GM18511 (cell line): ENCODE results near the gene DCUN1D4.

Source experiments
- ATAC-seq: cut with Tn5 transposase; IDR thresholded peaks from one replicate; pipeline ENCODE4 v1.9.1; 2021; ENCODE audit warnings: mild to moderate bottlenecking, moderate library complexity; ENCODE audit not compliant: unreplicated experiment

The DCUN1D4 gene

GRCh38 chr4:51853027-51853682, 10.2 kb downstream of the DCUN1D4 start:
- ATAC-seq: no peak

GRCh38 chr4:51855270-51855669, 12.3 kb downstream of the DCUN1D4 start:
- no peak for ATAC-seq

DNA sequence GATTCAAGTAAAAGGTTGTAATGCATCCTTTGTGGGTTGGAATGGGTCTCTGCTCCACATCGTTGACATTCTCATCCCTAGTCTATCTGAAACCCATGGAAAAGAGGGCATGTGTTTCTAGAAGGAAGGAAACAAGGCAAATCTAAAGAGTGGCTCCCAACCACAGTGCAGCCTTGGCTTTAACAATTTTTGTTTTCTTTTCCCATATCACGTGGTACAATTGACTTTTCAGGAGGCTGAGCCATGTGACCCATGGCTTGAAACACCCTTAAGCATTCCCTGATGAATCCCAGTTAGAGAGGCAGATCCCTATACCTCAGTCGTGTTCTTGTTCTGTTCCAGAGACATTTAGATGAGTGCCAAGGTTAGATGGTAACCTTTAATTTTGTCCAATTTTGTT, 12.8 kb downstream of the DCUN1D4 start:
- ATAC-seq: no peak

DNA sequence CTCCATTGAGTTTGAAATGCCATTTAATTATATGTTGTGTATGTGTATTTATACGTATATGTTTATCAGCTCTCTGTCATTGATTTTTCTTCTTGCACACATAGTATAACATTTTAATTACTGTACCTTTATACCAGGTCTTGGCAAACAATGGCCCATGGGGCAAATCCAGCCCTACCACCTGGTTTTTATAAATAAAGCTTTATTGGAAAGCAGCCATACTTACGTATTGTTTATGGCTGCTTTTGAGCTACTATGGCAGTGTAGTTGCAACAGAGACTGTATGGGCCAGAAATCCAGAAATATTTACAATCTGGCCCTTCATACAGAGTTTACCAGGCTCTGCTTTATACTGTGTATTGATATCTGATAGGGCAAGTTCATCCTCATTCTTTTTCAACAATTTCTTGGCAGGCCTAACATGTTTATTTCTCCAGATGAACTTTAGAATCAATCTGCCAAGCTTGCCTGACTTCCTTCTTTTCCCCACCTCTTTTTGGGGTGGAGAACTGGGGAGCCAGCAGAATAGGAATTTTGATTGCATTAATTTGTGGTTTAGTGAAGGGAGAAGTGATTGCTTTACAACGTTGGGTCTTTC, 15.8 kb downstream of the DCUN1D4 start:
- ATAC-seq: no peak

DNA sequence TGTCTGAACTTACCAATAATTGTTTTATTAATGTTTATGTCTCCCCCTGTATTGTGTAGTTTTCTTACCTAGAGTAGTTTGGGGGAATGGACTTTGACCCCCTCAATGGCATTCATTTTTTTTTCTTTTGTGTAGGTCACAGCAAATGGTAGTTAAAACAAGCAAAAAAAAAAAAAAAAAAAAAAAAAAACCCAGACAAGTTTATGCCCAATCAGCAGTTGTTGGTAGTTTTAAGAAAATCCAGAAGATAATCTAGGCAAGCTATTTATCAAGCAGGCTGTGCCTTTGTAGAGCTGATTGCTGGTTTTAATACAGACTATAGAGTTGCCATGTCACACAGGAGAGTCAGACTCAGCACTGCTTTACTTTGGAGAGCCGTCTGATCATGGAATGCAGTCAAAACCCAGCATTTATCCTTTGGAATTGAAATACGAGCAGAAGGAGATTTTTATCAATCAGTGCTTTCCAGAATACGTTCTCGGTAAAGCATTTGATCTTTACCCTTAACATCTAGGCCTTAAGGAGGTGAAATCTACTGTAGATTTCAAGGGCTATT, 16.6 kb downstream of the DCUN1D4 start:
- no peak for ATAC-seq

- no peak for ATAC-seq
Measured at GRCh38 chr4:51862199-51862598, 19.2 kb downstream of the DCUN1D4 start.

GRCh38 chr4:51862781-51863180, 19.8 kb downstream of the DCUN1D4 start:
- no peak for ATAC-seq

GRCh38 chr4:51865717-51866116, 22.8 kb downstream of the DCUN1D4 start:
- no peak for ATAC-seq

DNA sequence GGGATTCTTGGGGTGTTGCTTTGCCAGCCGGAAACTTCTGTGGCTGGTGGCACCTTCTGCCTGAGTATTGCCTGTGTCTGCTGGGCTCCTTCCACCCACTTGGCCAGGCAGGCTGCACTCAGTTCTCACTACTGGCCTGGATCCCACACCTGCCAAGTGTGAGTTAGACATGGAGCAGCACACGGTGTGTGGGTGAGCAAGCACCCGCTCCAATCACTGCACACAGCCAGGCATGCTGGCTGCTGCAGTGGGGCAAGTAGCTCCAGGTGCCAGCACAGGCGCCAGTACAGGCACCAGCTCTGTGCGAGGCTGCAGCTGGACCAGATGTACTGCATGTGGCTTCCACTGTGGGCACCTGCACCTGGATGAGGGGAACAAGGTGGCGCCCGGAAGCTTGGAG, 23.9 kb downstream of the DCUN1D4 start:
- no peak for ATAC-seq

GRCh38 chr4:51867689-51868448, 24.9 kb downstream of the DCUN1D4 start:
- ATAC-seq: no peak

DNA sequence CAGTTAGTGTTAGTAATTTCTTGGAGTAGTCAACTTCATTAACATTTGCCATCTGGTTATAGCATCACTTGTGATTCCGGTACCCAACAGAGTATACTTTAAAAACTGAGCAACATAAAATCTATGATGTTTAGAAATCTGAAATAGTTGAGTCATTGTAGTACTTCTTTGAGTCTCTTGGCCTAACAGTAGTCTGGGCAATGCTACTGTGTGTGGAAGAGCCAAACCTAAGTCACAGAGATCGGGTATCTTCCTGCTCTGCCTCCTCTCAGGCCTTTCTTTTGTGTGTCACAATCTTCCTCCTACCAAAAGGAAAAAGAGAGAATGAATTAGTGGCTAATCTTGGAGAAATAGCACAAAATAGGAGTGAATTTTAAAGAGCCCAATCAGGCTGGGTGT, 25.5 kb downstream of the DCUN1D4 start:
- no peak for ATAC-seq

- ATAC-seq: no peak
Measured at GRCh38 chr4:51870441-51871188, 27.7 kb downstream of the DCUN1D4 start.

DNA sequence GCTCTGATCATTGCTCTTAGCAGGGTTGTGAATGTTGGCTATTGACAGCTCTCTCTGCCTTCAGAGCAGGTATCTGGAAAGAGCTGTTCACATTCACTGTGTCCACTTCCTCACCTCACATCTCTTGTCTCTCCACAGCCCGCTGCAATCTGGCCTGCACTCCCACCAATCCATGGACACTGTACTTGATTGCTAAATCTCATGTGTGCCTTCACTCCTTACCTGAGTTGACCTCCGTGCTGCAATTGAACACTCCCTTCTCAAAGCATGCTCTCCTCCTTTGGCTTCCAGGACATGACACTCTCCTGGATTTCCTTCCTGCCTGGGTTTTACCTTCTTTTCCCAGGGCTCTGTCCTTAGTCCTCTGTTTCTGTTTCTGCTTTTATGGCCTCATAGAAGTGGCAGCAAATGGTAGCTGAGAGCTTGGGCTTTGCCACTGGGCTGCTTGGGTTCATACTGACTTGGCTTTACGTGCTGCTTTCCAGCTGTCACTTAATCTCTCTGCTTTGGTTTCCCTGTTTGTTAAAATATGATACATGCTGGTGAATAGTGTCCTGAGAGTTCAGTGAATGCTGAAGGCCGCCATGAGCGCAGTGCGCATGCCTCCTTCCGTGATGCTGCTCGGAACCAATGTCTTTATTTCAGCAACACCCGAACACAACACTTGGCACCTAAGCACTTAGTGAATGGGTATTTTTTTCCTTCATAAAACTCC, 29.5 kb downstream of the DCUN1D4 start:
- ATAC-seq: no peak

- no peak for ATAC-seq
Measured at GRCh38 chr4:51874551-51874950, 31.6 kb downstream of the DCUN1D4 start.

DNA sequence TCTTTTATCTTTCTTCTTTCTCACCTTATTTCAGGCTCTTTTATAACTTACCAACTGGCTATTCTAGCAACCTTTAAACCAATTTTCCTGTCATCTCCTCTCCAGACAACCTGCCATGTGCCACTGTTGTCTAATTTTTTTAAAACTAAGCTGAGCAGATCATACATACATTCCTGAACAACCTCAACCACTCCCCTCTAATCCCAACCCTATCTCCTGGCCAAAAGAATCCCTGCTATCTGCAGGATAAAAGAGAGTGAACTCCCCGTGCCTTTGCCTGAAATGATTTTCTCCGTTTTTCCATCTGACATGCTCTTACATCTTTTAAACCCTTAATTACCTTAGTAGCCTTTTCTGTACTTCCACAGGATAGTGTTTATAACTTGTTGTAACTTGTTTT, 35.5 kb downstream of the DCUN1D4 start:
- ATAC-seq: no peak

- no peak for ATAC-seq
Measured at GRCh38 chr4:51880016-51880915, 37.3 kb downstream of the DCUN1D4 start.

DNA sequence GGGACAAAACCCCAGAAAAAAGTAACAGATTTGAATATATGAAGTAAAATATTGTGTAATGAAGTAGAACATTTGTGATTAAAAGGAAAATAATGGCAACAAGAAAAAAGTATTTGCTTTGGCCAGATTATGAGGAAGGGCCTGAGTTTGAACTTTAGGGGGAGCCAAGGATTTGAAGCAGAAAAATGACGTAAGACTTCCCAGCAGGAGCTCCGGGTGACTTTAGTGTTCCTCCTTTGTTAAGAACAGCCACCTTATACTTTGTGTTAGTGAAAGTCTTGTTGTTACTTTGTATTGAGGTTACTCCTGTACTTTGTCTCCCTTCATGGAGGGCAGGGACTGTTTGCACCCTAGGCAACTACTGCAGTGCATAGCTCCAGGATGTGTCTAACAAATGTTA, 41.1 kb downstream of the DCUN1D4 start:
- no peak for ATAC-seq

DNA sequence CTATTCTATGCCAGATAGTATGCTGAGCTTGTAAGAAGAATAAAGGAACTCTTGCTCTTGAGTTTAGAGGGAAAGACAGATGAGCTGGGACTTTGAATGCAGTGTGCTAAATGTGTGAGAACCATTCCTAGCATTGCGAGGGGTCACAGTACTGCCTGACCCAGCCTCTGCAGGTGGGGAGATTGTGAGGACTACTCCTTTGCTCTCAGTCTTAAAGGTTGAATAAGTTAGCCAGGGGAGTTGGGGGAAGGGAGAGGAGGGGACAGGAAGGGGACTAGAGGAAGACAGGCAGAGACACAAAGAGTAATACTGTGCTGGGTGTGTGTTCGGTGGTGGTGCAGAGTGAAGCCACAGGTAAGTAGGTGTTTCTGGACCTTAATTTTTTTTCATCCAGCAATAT, 41.7 kb downstream of the DCUN1D4 start:
- no peak for ATAC-seq

- ATAC-seq: peak; percentile 78
Measured at GRCh38 chr4:51885363-51885762, 42.4 kb downstream of the DCUN1D4 start.

- ATAC-seq: peak; percentile 38
Measured at GRCh38 chr4:51890760-51891159, 47.8 kb downstream of the DCUN1D4 start.
